ENCODE measurements around the gene NFKB2.
A peak's percentile ranks its signal among the peaks of the same experiment; 100 is the strongest.

The NFKB2 gene

DNA sequence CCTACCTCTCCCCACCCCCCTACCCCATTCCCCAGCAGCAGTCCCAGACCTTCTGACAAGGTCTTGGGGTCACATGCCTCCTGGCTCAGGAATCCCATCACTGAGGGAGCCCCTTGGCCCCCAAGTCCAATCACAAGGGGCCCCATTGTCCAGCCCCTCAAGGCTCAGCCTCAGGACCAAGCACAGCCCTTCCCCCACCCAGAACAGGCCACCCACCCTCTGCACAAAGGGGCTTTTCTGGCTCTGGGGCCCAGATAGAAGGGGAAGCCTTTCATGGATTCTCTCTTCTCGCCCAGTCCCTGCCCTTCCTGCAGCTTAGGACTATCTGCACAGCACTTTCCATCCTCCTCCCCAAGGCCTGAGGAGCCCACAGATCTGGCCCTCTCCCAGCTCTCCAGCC is 29.9 kb downstream of the NFKB2 start (continued):
- TF ChIP-seq ATF2 (tag by site-specific recombination; IDR thresholded peaks at IDR 0.05; ENCODE audit: low read depth) = no peak

- H3K9me3 ChIP-seq (ENCODE audit: control insufficient read depth, insufficient read depth, low read depth, low read length) = no peaks in the 10 kb centered on the region
- CTCF ChIA-PET = interaction anchor here (0.6 to 1.2 kb wide), 4 partner anchors 25 to 197 kb away, joined by 3 to 5 read pairs (median 4); no protein-coding TSS in a partner anchor
- no peak overlapping the region for H3K4me3 ChIP-seq (ENCODE audit: low read depth, low read length)
- peaks cover 0 to 36% of the 10 kb centered on the region in 2 experiments; a peak in 1 of 3 replicates for H3K36me3 ChIP-seq (ENCODE audit: control insufficient read depth in 2 of 2, insufficient read depth in 1 of 2, low read length in 2 of 2)
- no peak overlapping the region for H3K27ac ChIP-seq (ENCODE audit: extremely low read depth, low read depth, low read length)
- peaks cover 10% of the 10 kb centered on the region for H3K4me1 ChIP-seq (ENCODE audit: control insufficient read depth, insufficient read depth, low read length)
- POLR2A ChIA-PET = interaction anchor here (1.1 kb wide), 1 partner anchor 9 kb away, joined by 3 read pairs; no protein-coding TSS in a partner anchor
- TF ChIP-seq PRDM1 (tag by site-specific recombination; IDR thresholded peaks at IDR 0.05) (peak; percentile 85), INSM2 (tag by site-specific recombination; IDR thresholded peaks at IDR 0.05) (0 out of 2 replicates have a peak, but pooled peaks have one; percentile 29), ZNF544 (tag by site-specific recombination; IDR thresholded peaks at IDR 0.05) (no peak), ZBTB8A (tag by site-specific recombination; IDR thresholded peaks at IDR 0.05) (0 out of 2 replicates have a peak, but pooled peaks have one; percentile 16), ZNF660 (tag by site-specific recombination; IDR thresholded peaks at IDR 0.05) (peak; percentile 84; the same call in 1 of the 2 replicates), ZNF510 (tag by site-specific recombination; IDR thresholded peaks at IDR 0.05; ENCODE audit: insufficient replicate concordance) (no peak), ZNF560 (tag by site-specific recombination; IDR thresholded peaks at IDR 0.05; ENCODE audit: borderline replicate concordance) (no peak), ZNF24 (tag by site-specific recombination; IDR thresholded peaks at IDR 0.05) (0 out of 2 replicates have a peak, but pooled peaks have one; percentile 50), ZNF394 (tag by site-specific recombination; IDR thresholded peaks at IDR 0.05; ENCODE audit: borderline replicate concordance) (0 out of 2 replicates have a peak, but pooled peaks have one; percentile 34), ZNF398 (tag by site-specific recombination; IDR thresholded peaks at IDR 0.05) (peak; percentile 71), ZNF324 (tag by site-specific recombination; IDR thresholded peaks at IDR 0.05) (peak; percentile 22; the same call in 1 of the 2 replicates), TCF7L2 (IDR thresholded peaks at IDR 0.05; ENCODE audit: borderline replicate concordance, low read depth, low read length) (no peak), GLIS1 (tag by site-specific recombination; IDR thresholded peaks at IDR 0.05) (peak; percentile 23; the same call in 1 of the 2 replicates), ZBTB21 (tag by site-specific recombination; IDR thresholded peaks at IDR 0.05) (0 out of 2 replicates have a peak, but pooled peaks have one; percentile 31), ZFP41 (tag by site-specific recombination; IDR thresholded peaks at IDR 0.05; ENCODE audit: borderline replicate concordance) (no peak), PRDM2 (tag by site-specific recombination; IDR thresholded peaks at IDR 0.05; ENCODE audit: borderline replicate concordance) (no peak), ZNF354C (tag by site-specific recombination; IDR thresholded peaks at IDR 0.05; ENCODE audit: borderline replicate concordance, low read depth) (no peak), ZNF785 (tag by site-specific recombination; IDR thresholded peaks at IDR 0.05) (no peak), MZF1 (tag by site-specific recombination; IDR thresholded peaks at IDR 0.05; ENCODE audit: borderline replicate concordance) (no peak), ZNF433 (tag by site-specific recombination; IDR thresholded peaks at IDR 0.05; ENCODE audit: low read depth) (no peak)
- TF ChIP-seq, protein P1, sequence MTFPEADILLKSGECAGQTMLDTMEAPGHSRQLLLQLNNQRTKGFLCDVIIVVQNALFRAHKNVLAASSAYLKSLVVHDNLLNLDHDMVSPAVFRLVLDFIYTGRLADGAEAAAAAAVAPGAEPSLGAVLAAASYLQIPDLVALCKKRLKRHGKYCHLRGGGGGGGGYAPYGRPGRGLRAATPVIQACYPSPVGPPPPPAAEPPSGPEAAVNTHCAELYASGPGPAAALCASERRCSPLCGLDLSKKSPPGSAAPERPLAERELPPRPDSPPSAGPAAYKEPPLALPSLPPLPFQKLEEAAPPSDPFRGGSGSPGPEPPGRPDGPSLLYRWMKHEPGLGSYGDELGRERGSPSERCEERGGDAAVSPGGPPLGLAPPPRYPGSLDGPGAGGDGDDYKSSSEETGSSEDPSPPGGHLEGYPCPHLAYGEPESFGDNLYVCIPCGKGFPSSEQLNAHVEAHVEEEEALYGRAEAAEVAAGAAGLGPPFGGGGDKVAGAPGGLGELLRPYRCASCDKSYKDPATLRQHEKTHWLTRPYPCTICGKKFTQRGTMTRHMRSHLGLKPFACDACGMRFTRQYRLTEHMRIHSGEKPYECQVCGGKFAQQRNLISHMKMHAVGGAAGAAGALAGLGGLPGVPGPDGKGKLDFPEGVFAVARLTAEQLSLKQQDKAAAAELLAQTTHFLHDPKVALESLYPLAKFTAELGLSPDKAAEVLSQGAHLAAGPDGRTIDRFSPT (tag by site-specific recombination; IDR thresholded peaks at IDR 0.05) = peak; percentile 64
Measured at GRCh38 chr10:102426803-102427287, 31.3 kb downstream of the NFKB2 start.
